Renal pelvis (tissue), 4 donors: Measurements from ENCODE around the gene HHIPL1. TPM values are rescaled to one million over a fixed set of nuclear protein-coding genes. Genes with fewer than 3 reads are reported as not detected.

ENCODE experiments used
- DNase-seq: peaks from one replicate; pipeline ENCODE4 v3.0.0-alpha.2; 2013
- polyA plus RNA-seq, 3 donors: library from polyadenylated mRNA; unstranded; fragments of 120-200 nt; gene quantifications; one replicate each; pipeline ENCODE4 v1.2.1, GENCODE V29; 2013; ENCODE audit not compliant: insufficient read length in 3 of 3

HHIPL1 gene
- polyA plus RNA-seq, 3 donors: 1.6 to 2.1 (median 1.8) TPM

GRCh38 chr14:99674064-99674650 lies 29.2 kb downstream of the HHIPL1 start:
- DNase-seq: no peak

DNA sequence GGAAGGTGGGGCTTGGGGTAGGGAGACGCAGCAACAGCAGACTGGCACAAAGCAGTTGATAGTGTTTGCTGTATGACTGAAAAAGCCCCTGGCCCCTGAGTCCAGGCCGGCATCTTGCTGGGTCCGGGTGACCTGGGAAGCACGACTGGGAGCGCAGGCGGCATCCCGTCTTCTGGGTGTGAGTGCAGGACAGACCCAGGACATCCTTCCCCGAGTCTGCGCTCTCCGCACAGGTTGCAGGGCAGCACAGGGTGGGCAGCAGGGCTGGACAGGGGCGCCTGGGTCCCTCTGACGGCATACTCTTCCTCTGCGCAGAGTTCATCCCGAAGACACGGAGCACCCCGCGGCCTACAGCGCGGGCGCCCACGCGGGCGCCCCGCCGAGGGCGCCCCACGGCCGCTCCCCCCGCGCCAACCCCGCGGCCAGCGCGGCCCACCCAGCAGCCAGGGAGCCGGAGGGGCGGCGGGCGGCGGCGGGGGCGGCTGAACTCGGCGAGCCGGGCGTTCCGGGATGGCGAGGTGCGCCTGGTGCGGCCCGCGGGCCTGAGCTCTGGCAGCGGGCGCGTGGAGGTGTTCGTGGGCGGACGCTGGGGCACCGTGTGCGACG lies 29.9 kb downstream of the HHIPL1 start:
- no peak for DNase-seq

DNA sequence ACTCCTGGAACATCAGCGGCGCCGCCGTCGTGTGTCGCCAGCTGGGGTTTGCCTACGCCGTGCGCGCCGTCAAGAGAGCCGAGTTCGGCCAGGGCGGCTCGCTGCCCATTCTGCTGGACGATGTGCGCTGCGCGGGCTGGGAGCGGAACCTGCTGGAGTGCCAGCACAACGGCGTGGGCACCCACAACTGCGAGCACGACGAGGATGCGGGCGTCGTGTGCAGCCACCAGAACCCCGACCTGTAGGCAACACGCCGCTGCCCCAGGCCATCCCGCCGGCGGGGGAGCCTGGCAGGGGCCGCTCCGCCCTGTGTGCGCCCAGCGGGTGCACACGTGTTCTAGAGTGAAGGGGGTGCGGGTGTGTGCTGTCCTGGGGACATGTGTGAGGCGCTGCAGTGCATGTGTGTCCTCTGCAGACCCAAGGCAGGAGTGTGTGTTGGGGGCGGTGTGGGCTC lies 30.5 kb downstream of the HHIPL1 start:
- DNase-seq: no peak

DNA sequence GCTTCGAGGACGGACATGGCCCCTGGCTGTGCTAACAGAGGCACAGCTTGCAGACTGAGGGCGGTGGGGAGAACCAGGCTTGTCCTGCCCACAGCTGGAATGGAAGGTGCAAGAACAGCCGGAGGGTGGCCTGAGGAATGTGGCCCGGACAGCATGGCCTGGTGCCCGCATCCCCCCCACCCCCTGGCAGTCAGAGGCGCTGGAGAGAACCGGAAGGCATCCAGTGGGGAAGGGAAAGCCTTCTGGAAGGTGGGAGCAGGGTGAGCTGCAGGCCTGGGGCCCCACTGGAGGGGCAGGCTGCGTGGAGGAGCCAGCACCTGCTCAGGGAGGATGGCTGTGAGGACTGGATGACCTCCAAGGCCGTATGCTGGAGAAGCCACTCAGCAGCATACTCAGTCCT lies 31.0 kb downstream of the HHIPL1 start:
- no peak for DNase-seq

GRCh38 chr14:99676657-99677056 lies 31.7 kb downstream of the HHIPL1 start:
- no peak for DNase-seq

DNA sequence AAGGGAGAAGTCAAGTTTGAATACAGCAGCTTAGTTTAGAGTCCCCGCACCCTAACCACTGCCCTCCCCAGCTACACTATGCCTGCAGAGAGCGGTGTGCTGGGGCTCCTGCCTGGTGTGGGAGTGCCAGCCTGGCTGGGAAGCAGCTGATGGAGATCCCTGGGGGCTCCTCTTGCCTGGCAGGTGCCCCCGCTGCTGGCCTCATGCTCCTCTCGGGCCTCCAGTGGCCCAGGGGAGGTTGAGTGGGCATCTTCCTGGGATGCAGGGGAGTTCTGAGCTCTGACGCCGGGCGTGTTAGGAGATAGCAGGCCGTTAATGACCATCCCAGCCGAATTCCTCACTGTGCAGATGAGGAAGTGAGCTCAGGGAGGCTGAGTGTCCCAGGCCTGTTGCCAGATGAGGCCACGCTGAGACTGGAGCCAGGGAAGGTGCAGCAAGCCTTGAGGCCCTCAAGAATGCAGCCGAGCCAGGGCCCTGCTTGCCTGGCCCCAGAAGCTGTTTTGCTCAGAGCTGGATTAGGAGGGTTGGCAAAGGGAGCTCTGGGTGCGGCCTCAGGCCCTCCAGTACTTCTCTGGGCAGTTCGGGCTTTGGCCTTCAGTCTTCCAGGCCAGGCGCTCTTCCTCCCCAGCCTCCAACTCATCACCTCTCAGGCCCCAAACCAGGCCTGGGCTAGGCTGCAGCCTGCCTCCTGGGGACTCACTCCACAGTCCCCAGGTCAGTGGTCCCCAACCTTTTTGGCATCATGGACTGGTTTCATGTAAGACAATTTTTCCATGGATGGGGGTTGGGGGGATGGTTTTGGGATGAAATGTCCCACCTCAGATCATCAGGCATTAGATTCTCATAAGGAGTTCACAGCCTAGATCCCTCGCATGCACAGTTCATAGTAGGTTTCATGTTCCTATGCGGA lies 32.6 kb downstream of the HHIPL1 start:
- DNase-seq: no peak

DNA sequence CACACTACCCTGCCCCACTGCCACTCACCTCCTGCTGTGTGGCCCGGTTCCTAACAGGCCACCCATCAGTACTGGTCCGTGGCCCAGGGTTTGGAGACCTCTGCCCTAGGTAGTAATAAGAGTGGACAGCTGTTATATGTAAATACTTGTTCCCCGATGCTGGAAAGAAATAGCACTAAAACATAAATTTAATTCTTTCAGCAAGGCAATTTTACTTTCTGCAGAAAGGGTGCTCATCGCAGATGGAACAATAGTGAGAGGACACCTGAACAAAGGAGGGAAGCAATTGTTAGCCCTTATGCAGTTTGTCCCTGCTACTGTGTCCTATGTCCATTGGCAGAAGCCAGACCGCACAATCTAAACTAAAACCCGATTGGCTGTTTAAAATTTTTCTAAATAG lies 33.3 kb downstream of the HHIPL1 start:
- DNase-seq: no peak

DNA sequence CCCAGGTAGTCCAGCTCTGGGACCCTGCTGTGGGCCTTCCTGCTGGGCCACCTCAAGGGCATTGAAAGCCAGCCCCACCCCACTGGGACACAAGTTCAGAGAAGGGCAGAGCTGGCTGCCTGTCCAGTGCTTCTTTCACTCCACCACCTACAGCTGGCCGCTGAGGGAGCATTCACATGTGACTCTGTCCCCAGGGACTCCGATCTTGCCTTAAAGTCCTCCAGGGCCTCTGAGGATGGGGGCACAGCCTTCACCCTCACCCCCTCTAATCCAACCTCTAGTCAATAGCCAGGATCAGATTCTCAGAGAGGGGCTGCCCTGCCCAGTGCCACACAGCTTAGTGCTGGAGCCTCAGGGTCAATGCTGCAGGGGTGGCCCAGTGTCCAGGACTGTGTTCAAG lies 34.2 kb downstream of the HHIPL1 start:
- DNase-seq: no peak

DNA sequence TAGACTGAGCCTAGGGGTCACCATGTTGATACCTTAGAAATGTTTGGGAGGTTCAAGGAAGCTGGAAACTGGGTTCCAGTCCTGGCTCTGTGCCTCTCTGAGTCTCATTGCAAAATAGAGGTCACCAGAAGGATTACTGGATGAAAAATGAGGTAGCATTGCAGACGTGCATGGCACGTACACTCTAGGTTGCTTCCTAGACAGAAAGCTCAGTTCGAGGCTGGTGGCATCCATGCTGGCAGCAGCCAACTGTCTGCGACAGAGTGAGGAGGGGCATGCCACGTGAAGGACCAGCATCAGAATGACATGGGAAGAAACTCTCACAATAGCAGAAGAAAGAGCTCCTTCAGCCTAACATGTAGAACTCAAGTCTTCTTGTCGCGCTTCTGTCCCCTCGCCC lies 34.6 kb downstream of the HHIPL1 start:
- no peak for DNase-seq

DNA sequence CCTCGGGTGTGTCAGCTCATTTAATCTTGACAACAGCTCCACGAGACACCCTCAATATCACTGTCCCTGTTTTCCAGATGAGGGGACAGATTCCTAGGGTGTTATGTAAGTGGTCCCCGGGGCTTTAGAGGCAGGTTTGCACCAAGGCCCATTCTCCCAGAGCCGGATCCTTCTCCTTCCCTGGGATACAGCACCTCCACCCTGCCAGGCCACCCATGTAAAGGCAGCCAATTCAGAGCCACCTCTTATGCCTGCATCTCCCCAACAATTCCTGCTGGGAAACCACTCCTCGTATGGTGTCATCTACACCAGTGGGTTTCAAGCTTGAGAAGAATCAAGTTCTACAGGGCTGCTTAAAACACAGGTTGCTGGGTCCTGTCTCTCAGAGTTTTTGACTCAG lies 35.1 kb downstream of the HHIPL1 start:
- no peak for DNase-seq

DNA sequence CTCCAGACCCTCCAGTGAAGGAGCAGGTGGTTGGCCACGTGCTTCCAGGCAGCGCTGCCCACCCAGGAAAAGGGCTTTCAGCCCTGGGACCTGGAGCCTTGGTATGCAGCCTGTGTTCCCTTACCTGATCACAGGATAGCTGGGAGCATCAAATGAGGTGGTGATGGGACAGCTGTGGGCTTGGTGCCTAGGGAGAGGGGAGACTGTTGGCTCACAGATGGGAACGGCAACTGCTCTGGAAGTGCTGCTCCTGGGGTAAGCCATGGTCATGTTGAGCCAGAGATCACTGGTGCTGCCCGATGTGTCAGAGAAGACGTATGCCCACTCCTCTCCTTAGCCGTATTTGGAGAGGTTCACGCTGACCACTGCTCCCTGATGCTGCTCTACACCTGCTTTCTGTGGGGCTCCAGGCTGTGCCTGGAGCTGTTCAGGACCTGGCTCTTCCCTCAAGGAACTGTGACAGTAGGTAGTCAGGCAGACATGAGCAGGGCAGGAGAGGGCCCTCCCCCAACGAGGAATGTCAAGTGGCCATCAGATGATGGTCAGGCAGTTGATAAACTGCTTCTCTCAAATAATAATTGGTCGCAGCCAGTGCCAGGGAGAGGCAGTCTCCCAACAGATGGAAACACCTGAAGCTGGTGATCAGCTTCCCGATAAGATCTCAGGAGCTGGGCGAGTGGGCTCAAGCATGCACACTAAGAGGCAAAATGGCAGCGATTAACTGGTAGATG lies 36.3 kb downstream of the HHIPL1 start:
- no peak for DNase-seq

- DNase-seq: no peak
Observed at GRCh38 chr14:99681832-99682148, 36.9 kb downstream of the HHIPL1 start.

GRCh38 chr14:99682809-99683618 lies 38.1 kb downstream of the HHIPL1 start:
- DNase-seq: peak; percentile 77

GRCh38 chr14:99683619-99684409 lies 38.9 kb downstream of the HHIPL1 start, which contains the start of gene CYP46A1:
Gene CYP46A1 (plus strand): TSS chr14:99684298. CDS start chr14:99684418, 120 bp downstream.
- DNase-seq: peak; percentile 99

DNA sequence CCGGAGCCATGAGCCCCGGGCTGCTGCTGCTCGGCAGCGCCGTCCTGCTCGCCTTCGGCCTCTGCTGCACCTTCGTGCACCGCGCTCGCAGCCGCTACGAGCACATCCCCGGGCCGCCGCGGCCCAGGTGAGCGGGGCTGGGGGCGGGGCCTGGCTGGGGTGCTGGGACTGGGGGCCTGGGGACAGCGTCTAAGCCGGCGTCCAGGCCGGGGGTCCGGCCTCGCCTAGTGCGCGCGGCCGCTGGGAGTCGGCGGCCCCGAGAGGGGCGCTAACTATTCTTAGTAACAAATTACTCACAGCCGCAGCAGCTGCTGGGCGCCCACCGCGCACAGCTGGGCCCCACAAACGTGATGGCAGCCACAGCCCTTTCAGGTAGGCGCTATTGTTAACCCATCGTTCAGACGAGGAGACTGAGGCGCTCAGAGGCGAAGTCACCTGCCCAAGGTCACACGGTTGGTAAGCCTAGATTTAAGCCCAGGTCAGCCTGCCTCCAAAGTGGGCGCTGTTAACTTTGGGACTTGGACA lies 39.5 kb downstream of the HHIPL1 start:
- DNase-seq: no peak

DNA sequence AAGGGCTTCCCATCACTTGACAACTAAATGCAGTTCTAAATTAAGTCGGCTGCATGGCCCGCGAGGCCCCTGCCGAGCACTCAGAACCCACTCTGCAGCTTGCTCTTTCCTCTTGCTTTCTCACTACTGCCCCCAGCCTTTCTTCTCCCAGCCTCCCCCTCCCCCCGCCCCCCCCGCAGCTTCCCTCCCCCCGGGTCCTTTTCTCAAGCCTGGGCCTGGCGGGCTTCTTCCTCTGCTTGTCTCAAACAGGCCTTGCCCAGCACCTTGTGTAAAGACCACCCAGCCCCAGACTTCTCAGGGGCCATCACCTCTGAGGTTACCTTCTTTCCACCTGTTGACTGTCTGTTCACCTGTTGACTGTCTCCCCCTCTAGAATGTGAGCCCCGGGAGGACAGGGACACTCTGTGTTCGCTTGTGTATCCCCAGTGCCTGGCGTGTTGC lies 40.2 kb downstream of the HHIPL1 start:
- no peak for DNase-seq

- DNase-seq: no peak
Observed at GRCh38 chr14:99685596-99685995, 40.7 kb downstream of the HHIPL1 start.

- no peak for DNase-seq
Observed at GRCh38 chr14:99686557-99687283, 41.8 kb downstream of the HHIPL1 start.
